H1 (cell line): ENCODE data around the gene S100A12. TPM values are rescaled to one million over a fixed set of nuclear protein-coding genes. Genes with fewer than 3 reads are reported as not detected.

Source experiments
- CTCF ChIA-PET: fragments of 300-600 bp; sonication (Branson Sonifier 250); formaldehyde crosslinking; loops from one replicate; lab custom pipeline; 2021; ENCODE audit not compliant: partially characterized antibody; lab: Charles Lee
- POLR2A ChIA-PET: fragments of 300-600 bp; sonication (Branson Sonifier 250); formaldehyde crosslinking; loops from one replicate; lab custom pipeline; 2021; ENCODE audit warnings: inconsistent platforms; ENCODE audit not compliant: partially characterized antibody; lab: Charles Lee
- DNase-seq, 2 experiments: peaks; one replicate each; pipeline versions ENCODE4 v3.0.0 to v3.0.0-alpha.2; 2010 to 2022; ENCODE audit warnings: low spot score in 2 of 2, low read depth in 1 of 2, mixed read lengths in 1 of 2
- FAIRE-seq: peaks from 2 replicates; lab custom pipeline; 2011; peaks lifted over from hg19 to GRCh38; lab: Jason Lieb, UNC
- H2AFZ ChIP-seq: 2 replicates; pipeline ENCODE4 v1.8.1; 2012; ENCODE audit warnings: low read length, inconsistent platforms
- H2AK5ac ChIP-seq: 2 replicates; pipeline ENCODE4 v1.6.1; 2013; ENCODE audit warnings: low read depth, low read length
- H2BK120ac ChIP-seq: replicated peaks from 2 replicates; pipeline ENCODE3; 2013; ENCODE audit warnings: low read depth, low read length, inconsistent platforms
- H2BK12ac ChIP-seq: 2 replicates; pipeline ENCODE4 v1.6.1; 2013; ENCODE audit warnings: low read depth, low read length
- H2BK15ac ChIP-seq: 2 replicates; pipeline ENCODE4 v1.6.1; 2013; ENCODE audit warnings: low read length
- H2BK20ac ChIP-seq: 2 replicates; pipeline ENCODE4 v1.6.1; 2013; ENCODE audit warnings: low read length
- H2BK5ac ChIP-seq: 2 replicates; pipeline ENCODE4 v1.6.1; 2013; ENCODE audit warnings: low read depth, low read length
- H3K14ac ChIP-seq: 2 replicates; pipeline ENCODE4 v1.6.1; 2013; ENCODE audit warnings: inconsistent platforms; ENCODE audit not compliant: insufficient read length
- H3K18ac ChIP-seq: 2 replicates; pipeline ENCODE4 v1.6.1; 2013; ENCODE audit warnings: low read length; ENCODE audit errors: extremely low read depth
- H3K23ac ChIP-seq: 2 replicates; pipeline ENCODE4 v1.6.1; 2013; ENCODE audit warnings: inconsistent platforms; ENCODE audit not compliant: insufficient read length
- H3K23me2 ChIP-seq: 2 replicates; pipeline ENCODE4 v1.6.1; 2013; ENCODE audit warnings: low read depth, low read length
- H3K27ac ChIP-seq: 2 replicates; pipeline ENCODE4 v1.6.1; 2011; ENCODE audit warnings: low read depth, low read length, inconsistent platforms
- H3K27me3 ChIP-seq, 4 experiments: replicated peaks in 1 of 4; 1 replicate in 1 of 4; 2 replicates in 3 of 4; pipeline versions ENCODE4 v1.6.1 to v1.8.1; 2011 to 2013; ENCODE audit warnings: low read length in 3 of 4, mild to moderate bottlenecking in 3 of 4, inconsistent platforms in 2 of 4, mixed read lengths in 2 of 4, moderate library complexity in 1 of 4; ENCODE audit not compliant: control insufficient read depth in 3 of 4, insufficient read depth in 3 of 4; ENCODE audit errors: extremely low read depth in 1 of 4
- H3K36me3 ChIP-seq, 4 experiments: 2 replicates each; pipeline versions ENCODE4 v1.6.1 to v1.8.1; 2011 to 2013; ENCODE audit warnings: mild to moderate bottlenecking in 4 of 4, low read length in 3 of 4, moderate library complexity in 2 of 4, control low read depth in 1 of 4, inconsistent platforms in 1 of 4; ENCODE audit not compliant: insufficient read depth in 4 of 4, control insufficient read depth in 2 of 4
- H3K4ac ChIP-seq: replicated peaks from 2 replicates; pipeline ENCODE3; 2013; ENCODE audit warnings: low read length, low read depth, mixed read lengths, inconsistent platforms; ENCODE audit not compliant: insufficient read length
- H3K4me1 ChIP-seq, 4 experiments: replicated peaks in 1 of 4; 1 replicate in 1 of 4; 2 replicates in 3 of 4; pipeline versions ENCODE4 v1.6.1 to v1.8.1; 2011 to 2013; ENCODE audit warnings: low read length in 3 of 4, inconsistent platforms in 2 of 4, mixed read lengths in 1 of 4; ENCODE audit not compliant: insufficient read depth in 4 of 4, control insufficient read depth in 3 of 4
- H3K4me2 ChIP-seq, 2 experiments: 2 replicates each; pipeline versions ENCODE4 v1.6.1 to v1.8.1; 2011 to 2013; ENCODE audit warnings: low read depth in 2 of 2, low read length in 2 of 2, control low read depth in 1 of 2, inconsistent platforms in 1 of 2, mild to moderate bottlenecking in 1 of 2; ENCODE audit not compliant: insufficient read depth in 1 of 2
- H3K4me3 ChIP-seq, 4 experiments: fragments of 200-600, 300-600 bp in 1 of 4; sonication (generic), shearing (Covaris generic), sonication (Bioruptor Twin) in 1 of 4; 2 replicates each; pipeline versions ENCODE4 v1.5.1 to v1.8.1; 2011 to 2016; ENCODE audit warnings: low read length in 4 of 4, low read depth in 3 of 4, control low read depth in 2 of 4, inconsistent platforms in 2 of 4, mild to moderate bottlenecking in 2 of 4, mixed read lengths in 1 of 4, moderate library complexity in 1 of 4; ENCODE audit not compliant: insufficient read depth in 2 of 4; ENCODE audit errors: extremely low read depth in 1 of 4
- H3K56ac ChIP-seq: replicated peaks from 2 replicates; pipeline ENCODE3; 2013; ENCODE audit warnings: low read depth, mild to moderate bottlenecking, mixed read lengths, low read length, inconsistent platforms; ENCODE audit not compliant: insufficient read length
- H3K79me1 ChIP-seq: 2 replicates; pipeline ENCODE4 v1.6.1; 2013; ENCODE audit warnings: low read depth, low read length, control low read depth
- H3K79me2 ChIP-seq, 2 experiments: 2 replicates each; pipeline versions ENCODE4 v1.6.1 to v1.8.1; 2012 to 2013; ENCODE audit warnings: low read length in 2 of 2, mild to moderate bottlenecking in 2 of 2, inconsistent platforms in 1 of 2; ENCODE audit not compliant: insufficient read depth in 2 of 2, control insufficient read depth in 1 of 2
- H3K9ac ChIP-seq, 4 experiments: replicated peaks in 1 of 4; 1 replicate in 1 of 4; 2 replicates in 3 of 4; pipeline versions ENCODE4 v1.6.1 to v1.8.1; 2011 to 2013; ENCODE audit warnings: low read depth in 3 of 4, low read length in 3 of 4, control low read depth in 2 of 4, mild to moderate bottlenecking in 2 of 4, moderate library complexity in 2 of 4, inconsistent platforms in 1 of 4; ENCODE audit errors: extremely low read depth in 1 of 4
- H3K9me3 ChIP-seq, 2 experiments: 2 replicates each; pipeline versions ENCODE4 v1.6.1 to v1.8.1; 2012 to 2013; ENCODE audit warnings: mild to moderate bottlenecking in 2 of 2, moderate library complexity in 2 of 2, control low read depth in 1 of 2, inconsistent platforms in 1 of 2, low read depth in 1 of 2, low read length in 1 of 2, mixed read lengths in 1 of 2; ENCODE audit not compliant: insufficient read depth in 2 of 2
- H4K20me1 ChIP-seq, 2 experiments: replicated peaks in 1 of 2; 2 replicates each; pipeline versions ENCODE3 to v1.8.1; 2011 to 2013; ENCODE audit warnings: inconsistent platforms in 2 of 2, low read length in 2 of 2, mild to moderate bottlenecking in 1 of 2; ENCODE audit not compliant: insufficient read depth in 2 of 2, control insufficient read depth in 1 of 2
- H4K5ac ChIP-seq: 2 replicates; pipeline ENCODE4 v1.6.1; 2013; ENCODE audit warnings: low read length, low read depth, mixed read lengths, inconsistent platforms; ENCODE audit not compliant: insufficient read length
- H4K8ac ChIP-seq: 2 replicates; pipeline ENCODE4 v1.8.0; 2013; ENCODE audit warnings: mild to moderate bottlenecking, moderate library complexity, low read length, inconsistent platforms; ENCODE audit not compliant: insufficient read depth; ENCODE audit errors: extremely low read depth
- H4K91ac ChIP-seq: replicated peaks from 2 replicates; pipeline ENCODE3; 2013; ENCODE audit warnings: low read length, mixed read lengths, inconsistent platforms; ENCODE audit not compliant: insufficient read length
- CBX8 ChIP-seq: fragments of 300-800, 300-1000 bp; sonication (generic); IDR thresholded peaks from 2 replicates; pipeline ENCODE4 v1.7.1; 2016; ENCODE audit warnings: low read depth, low read length, borderline replicate concordance
- RAD21 ChIP-seq, 2 experiments: IDR thresholded peaks in 1 of 2; conservative IDR thresholded peaks in 1 of 2; 2 replicates each; pipeline ENCODE4 v1.6.1; 2011; ENCODE audit warnings: low read depth in 2 of 2, low read length in 2 of 2, improper control_type of control experiment in 1 of 2, inconsistent platforms in 1 of 2, mild to moderate bottlenecking in 1 of 2, moderate library complexity in 1 of 2
- whole genome bisulfite sequencing, 2 experiments: shearing (Covaris generic) in 1 of 2; methylation state at CpG; one replicate each; pipeline versions ENCODE4 v1.1.6 to v1.1.7; 2013 to 2015; ENCODE audit warnings: low lambda C conversion rate in 2 of 2, mixed read lengths in 2 of 2, inconsistent platforms in 1 of 2, low coverage in 1 of 2, missing lambda C conversion rate in 1 of 2; ENCODE audit not compliant: insufficient replicate concordance in 2 of 2, insufficient coverage in 1 of 2, insufficient read length in 1 of 2; ENCODE audit errors: extremely low coverage in 1 of 2, missing lambda C conversion rate in 1 of 2; 5-methylcytosine and 5-hydroxymethylcytosine counted together
- polyA plus RNA-seq, 7 experiments: library from polyadenylated mRNA; depleted of rRNA in 3 of 7; stranded (reverse) in 5 of 7; unstranded in 2 of 7; fragments of >200 nt in 5 of 7; fragments of 200-250 nt in 2 of 7; gene quantifications; 1 replicate in 5 of 7; 2 replicates in 1 of 7; 4 replicates in 1 of 7; pipeline versions ENCODE4 v1.2.1 to v1.2.3, GENCODE V29; 2011 to 2013; ENCODE audit warnings: missing spikeins in 2 of 7, mixed read lengths in 2 of 7
- total RNA-seq: library from RNA; stranded (reverse); fragmentation: NEBNext Ultra II Directional; extraction: Animal tissue kit (Norgen Biotek cat#: 25700); gene quantifications from 2 replicates; pipeline ENCODE4 v1.2.1, GENCODE V29; 2021
- TF ChIP-seq, protein P1 (sequence below), 3 experiments: IDR thresholded peaks; 1 replicate in 2 of 3; 2 replicates in 1 of 3; pipeline versions ENCODE4 v1.5.1 to v1.6.1; 2011; ENCODE audit warnings: low read length in 3 of 3, mild to moderate bottlenecking in 3 of 3, inconsistent platforms in 2 of 3, low read depth in 1 of 3, moderate library complexity in 1 of 3; ENCODE audit not compliant: insufficient read depth in 1 of 3; ENCODE audit errors: control extremely low read depth in 1 of 3
- TF ChIP-seq, protein P2 (sequence below): IDR thresholded peaks from 2 replicates; pipeline ENCODE4 v1.6.1; 2011; ENCODE audit warnings: low read depth, mild to moderate bottlenecking, low read length; ENCODE audit not compliant: insufficient read depth

The S100A12 gene
- total and polyA plus RNA-seq, 2 of the 8 experiments (the other 6 are each of a cell fraction or from before 2014, with no cell fraction given), result not detected

DNA sequence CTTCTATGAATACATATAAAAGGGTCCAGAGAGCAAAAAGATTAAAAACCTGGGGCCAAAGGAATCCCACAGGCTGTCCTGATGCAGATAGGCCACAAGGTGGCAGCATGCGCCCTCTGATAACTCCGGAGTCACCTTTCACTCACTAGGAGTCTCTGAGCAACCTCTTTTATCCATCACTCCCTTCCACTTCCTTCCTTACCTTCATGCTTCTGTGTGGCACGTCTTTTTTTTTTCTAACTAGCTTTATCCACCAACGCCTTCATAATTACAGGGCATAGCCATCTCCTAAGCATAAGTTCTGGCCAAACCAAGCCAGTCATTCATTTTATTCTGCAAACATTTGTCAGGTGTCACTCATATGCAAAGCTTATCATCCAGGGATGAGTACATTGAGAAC, 22.9 kb downstream of the S100A12 start:
- no peaks in the 10 kb centered on the region for H3K79me1 ChIP-seq
- no peaks in the 10 kb centered on the region for H3K27me3 ChIP-seq
- ChIA-PET POLR2A (interaction anchor here (1.0 kb wide), 1 partner anchor 51 kb away, joined by 4 read pairs; no protein-coding TSS in a partner anchor), CTCF (interaction anchor here (0.6 to 8.5 kb wide), 43 partner anchors 9 to 1318 kb away, joined by 3 to 360 read pairs (median 7); partner anchors contain the start of genes PGLYRP3, S100A1, S100A13 and S100A14)
- no peak overlapping the region for H2BK15ac ChIP-seq
- H3K4me2 ChIP-seq, result no peak overlapping the region
- WGBS, 2 experiments, result 2% methylated on average over 4 of the region's 4 CpGs; no CpG with 5 or more reads in 1 of the 2 experiments
- no peaks in the 10 kb centered on the region for H3K23me2 ChIP-seq
- no peak overlapping the region for H3K4ac ChIP-seq
- no peak overlapping the region for H4K5ac ChIP-seq
- no peaks in the 10 kb centered on the region for H3K36me3 ChIP-seq
- no peaks in the 10 kb centered on the region for H4K20me1 ChIP-seq
- H2BK120ac ChIP-seq, result no peak overlapping the region
- no peaks in the 10 kb centered on the region for H3K79me2 ChIP-seq
- no peak overlapping the region for H2BK20ac ChIP-seq
- FAIRE-seq (peak; percentile 65), DNase-seq (peak in 1 of 2 experiments; percentile 65)
- H2AK5ac ChIP-seq, result no peak overlapping the region
- no peak overlapping the region for H3K4me3 ChIP-seq
- no peak overlapping the region for H3K23ac ChIP-seq
- H3K27ac ChIP-seq, result no peak overlapping the region
- H3K14ac ChIP-seq, result no peak overlapping the region
- H4K8ac ChIP-seq, result no peak overlapping the region
- H3K56ac ChIP-seq, result no peak overlapping the region
- no peaks in the 10 kb centered on the region; a peak in 1 of 7 replicates for H3K4me1 ChIP-seq
- H3K18ac ChIP-seq, result no peak overlapping the region
- H3K9ac ChIP-seq, result no peak overlapping the region
- H3K9me3 ChIP-seq, result no peaks in the 10 kb centered on the region
- no peak overlapping the region for H2BK5ac ChIP-seq
- H4K91ac ChIP-seq, result no peak overlapping the region
- H2BK12ac ChIP-seq, result no peak overlapping the region
- TF ChIP-seq CBX8 (no peak), RAD21 (IDR thresholded peaks at IDR 0.05 in 1 of 2, conservative IDR thresholded peaks at IDR 0.05 in 1 of 2; ENCODE audit: low read depth in 2 of 2, low read length in 2 of 2) (peak; percentile 91 to 92)
- TF ChIP-seq, protein P1, sequence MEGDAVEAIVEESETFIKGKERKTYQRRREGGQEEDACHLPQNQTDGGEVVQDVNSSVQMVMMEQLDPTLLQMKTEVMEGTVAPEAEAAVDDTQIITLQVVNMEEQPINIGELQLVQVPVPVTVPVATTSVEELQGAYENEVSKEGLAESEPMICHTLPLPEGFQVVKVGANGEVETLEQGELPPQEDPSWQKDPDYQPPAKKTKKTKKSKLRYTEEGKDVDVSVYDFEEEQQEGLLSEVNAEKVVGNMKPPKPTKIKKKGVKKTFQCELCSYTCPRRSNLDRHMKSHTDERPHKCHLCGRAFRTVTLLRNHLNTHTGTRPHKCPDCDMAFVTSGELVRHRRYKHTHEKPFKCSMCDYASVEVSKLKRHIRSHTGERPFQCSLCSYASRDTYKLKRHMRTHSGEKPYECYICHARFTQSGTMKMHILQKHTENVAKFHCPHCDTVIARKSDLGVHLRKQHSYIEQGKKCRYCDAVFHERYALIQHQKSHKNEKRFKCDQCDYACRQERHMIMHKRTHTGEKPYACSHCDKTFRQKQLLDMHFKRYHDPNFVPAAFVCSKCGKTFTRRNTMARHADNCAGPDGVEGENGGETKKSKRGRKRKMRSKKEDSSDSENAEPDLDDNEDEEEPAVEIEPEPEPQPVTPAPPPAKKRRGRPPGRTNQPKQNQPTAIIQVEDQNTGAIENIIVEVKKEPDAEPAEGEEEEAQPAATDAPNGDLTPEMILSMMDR (IDR thresholded peaks at IDR 0.05; ENCODE audit: control extremely low read depth in 1 of 3, insufficient read depth in 1 of 3, low read depth in 1 of 3, low read length in 3 of 3), result peak; percentile 84 to 85 (median 84)
- TF ChIP-seq, protein P2, sequence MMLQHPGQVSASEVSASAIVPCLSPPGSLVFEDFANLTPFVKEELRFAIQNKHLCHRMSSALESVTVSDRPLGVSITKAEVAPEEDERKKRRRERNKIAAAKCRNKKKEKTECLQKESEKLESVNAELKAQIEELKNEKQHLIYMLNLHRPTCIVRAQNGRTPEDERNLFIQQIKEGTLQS, result no peak
- no peak overlapping the region for H2AFZ ChIP-seq
